ENCODE results near the gene FBXW8.

DNA sequence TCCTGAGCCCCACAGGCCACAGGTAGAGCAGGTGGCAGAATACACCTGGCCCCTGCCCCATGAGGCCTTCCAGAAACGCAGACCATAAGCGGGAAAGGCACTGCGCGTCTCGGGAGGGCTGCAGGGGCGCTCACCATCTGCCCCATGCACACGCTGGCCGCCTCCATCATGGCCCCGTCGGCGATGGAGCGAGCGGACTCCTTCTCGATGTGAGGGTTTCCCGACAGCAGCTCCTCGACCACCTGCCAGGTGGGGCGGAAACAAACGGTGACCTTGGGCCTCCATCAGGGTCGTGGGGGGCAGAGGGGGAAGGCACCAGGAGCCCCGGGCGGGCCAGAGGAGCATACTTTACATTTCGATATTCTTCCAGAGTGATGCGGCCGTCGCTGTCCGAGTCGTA, 135.7 kb downstream of the FBXW8 start:
- TF ChIP-seq, protein P1, sequence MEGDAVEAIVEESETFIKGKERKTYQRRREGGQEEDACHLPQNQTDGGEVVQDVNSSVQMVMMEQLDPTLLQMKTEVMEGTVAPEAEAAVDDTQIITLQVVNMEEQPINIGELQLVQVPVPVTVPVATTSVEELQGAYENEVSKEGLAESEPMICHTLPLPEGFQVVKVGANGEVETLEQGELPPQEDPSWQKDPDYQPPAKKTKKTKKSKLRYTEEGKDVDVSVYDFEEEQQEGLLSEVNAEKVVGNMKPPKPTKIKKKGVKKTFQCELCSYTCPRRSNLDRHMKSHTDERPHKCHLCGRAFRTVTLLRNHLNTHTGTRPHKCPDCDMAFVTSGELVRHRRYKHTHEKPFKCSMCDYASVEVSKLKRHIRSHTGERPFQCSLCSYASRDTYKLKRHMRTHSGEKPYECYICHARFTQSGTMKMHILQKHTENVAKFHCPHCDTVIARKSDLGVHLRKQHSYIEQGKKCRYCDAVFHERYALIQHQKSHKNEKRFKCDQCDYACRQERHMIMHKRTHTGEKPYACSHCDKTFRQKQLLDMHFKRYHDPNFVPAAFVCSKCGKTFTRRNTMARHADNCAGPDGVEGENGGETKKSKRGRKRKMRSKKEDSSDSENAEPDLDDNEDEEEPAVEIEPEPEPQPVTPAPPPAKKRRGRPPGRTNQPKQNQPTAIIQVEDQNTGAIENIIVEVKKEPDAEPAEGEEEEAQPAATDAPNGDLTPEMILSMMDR (IDR thresholded peaks at IDR 0.05) = no peak
- TF ChIP-seq POLR2A (IDR thresholded peaks at IDR 0.05) (no peak), POLR2AphosphoS5 (IDR thresholded peaks at IDR 0.05; ENCODE audit: insufficient read depth in 1 of 2, low read depth in 1 of 2) (no peak)

Measured in vagina (tissue), 2 donors.